Motor neuron (in vitro differentiated cells): ENCODE results near the gene LBHD2. TPM values are rescaled to one million over a fixed set of nuclear protein-coding genes. Genes with fewer than 3 reads are reported as not detected.
A peak's percentile ranks its signal among the peaks of the same experiment; 100 is the strongest.

Source experiments
- ATAC-seq, 8 experiments: fragments of 200-7000 bp; cut with Tn5 transposase; replicated peaks in 6 of 8; 2 replicates each; pipeline ENCODE4 v1.8.0; 2021; ENCODE audit warnings: mild to moderate bottlenecking in 8 of 8, moderate library complexity in 8 of 8
- H3K27ac ChIP-seq, 2 donors: fragments of 250-450 bp; sonication (Bioruptor Pico); 2 replicates each; pipeline ENCODE4 v1.9.0; 2021; ENCODE audit warnings: antibody characterized with exemption in 2 of 2, mild to moderate bottlenecking in 2 of 2, moderate library complexity in 1 of 2
- H3K4me1 ChIP-seq, 2 donors: fragments of 250-450 bp; sonication (Bioruptor Pico); replicated peaks in 1 of 2; 2 replicates each; pipeline ENCODE4 v1.6.1; 2021; ENCODE audit warnings: antibody characterized with exemption in 2 of 2, mild to moderate bottlenecking in 2 of 2, moderate library complexity in 1 of 2
- H3K4me3 ChIP-seq, 5 donors: fragments of 250-450 bp; sonication (Bioruptor Pico); 2 replicates each; pipeline ENCODE4 v1.9.0; 2021; ENCODE audit warnings: antibody characterized with exemption in 5 of 5, mild to moderate bottlenecking in 5 of 5, moderate library complexity in 4 of 5
- WGBS, 10 experiments: fragments of 450-650 bp; shearing (Covaris generic); methylation state at CpG; one replicate each; pipeline ENCODE4 v1.0.0; 2022; 5-methylcytosine and 5-hydroxymethylcytosine counted together
- in situ Hi-C, 9 experiments: fragments of 400-800 bp; cut with MboI; loops; one replicate each; pipeline ENCODE4 v1.15.0; 2021; ENCODE audit warnings: low sequenced_read_pairs in 9 of 9, low pct_unique_long_range_greater_than_20kb in 2 of 9; ENCODE audit not compliant: unreplicated experiment in 9 of 9
- total RNA-seq, 8 experiments: library from RNA; unstranded; fragments of 300-600 nt; gene quantifications; 2 replicates each; pipeline versions ENCODE4 v1.2.3 to v1.2.4, GENCODE V29; 2022

Gene LBHD2
- total RNA-seq, 8 experiments from 2014 or later: not detected

DNA sequence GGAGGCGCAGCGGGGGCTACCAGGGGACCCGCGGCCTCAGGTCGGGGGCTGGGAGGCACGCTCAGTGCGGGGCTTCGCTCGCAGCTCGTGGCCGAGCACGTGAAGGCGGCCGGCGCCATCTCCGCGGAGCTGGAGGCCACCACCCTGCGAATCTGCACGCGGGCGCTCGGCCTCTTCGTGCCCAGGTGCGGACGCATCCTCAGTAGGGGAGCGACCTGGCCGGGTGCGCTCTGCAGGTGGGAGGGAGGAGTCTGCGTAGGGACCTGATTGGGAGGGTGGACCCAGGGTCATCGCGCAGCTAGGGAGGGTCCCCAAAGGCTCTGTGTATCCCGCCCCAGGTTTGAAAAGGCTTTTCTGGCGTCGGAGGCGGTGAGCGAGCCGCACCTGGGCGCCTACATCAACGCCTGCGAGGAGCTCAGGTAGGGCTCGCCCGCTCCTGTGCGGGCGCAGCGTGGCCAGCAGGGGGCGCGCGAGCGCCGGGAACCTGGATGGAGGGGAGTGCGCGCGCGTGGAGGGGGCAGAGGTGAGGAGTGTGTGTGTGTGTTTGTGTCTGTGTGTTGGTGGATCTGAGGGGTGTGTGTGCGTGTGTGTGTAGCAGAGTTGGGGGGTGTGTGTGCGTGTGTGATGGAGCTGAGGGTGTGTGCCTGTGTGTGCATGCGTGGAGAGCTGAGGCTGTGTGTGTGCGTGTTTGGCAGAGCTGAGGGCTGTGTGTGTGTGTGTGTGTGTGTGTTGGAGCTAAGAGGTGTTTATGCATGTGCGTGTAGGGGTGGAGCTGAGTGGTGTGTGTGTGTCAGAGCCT, 20.8 kb downstream of the LBHD2 start:
- WGBS, 10 experiments: 0 to 14% (median 3%) methylated on average over 1 to 22 of the region's 59 CpGs; no CpG with 5 or more reads in 6 of the 10 experiments
- Histone ChIP-seq H3K4me1 (peaks cover 3 to 32% of the 10 kb centered on the region in 2 donors), H3K27ac (no peak overlapping the region), H3K4me3 (peak overlapping the region in 2 of 5 donors; percentile 3 to 4)
- in situ Hi-C loops: no loop called here
- ATAC-seq: peak; percentile 62 to 89 (median 78)

DNA sequence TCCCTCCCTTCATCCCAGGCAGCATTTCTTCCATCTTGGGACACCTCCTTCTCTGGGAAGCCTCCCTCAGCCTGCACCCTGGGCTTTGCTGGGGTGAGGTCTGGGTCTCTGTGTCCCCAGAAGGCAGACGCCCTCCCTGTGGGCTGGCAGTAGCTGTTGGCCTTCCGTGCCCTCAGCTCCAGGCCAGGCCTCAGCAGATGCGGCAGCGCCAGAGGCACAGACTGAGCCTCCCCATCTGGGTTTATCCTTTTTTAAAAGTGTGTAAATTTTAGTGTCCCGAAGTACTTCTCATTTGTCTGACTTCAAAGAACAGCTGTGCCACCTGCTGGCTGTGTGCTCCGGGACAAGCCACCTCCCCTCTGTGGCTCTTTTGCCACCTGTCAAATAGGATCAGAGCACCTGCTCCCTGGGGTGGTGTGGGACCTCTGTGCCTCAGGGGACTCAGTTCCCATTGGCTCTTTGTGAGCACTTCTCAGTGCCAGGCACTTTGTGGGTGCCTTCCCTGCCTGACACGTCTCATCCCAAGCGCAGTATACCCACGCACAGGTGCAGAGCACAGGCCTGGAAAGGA, 21.7 kb downstream of the LBHD2 start:
- WGBS, 10 experiments: 64 to 80% (median 70%) methylated on average over 1 to 5 of the region's 9 CpGs; no CpG with 5 or more reads in 6 of the 10 experiments
- Histone ChIP-seq H3K27ac (no peak overlapping the region), H3K4me3 (no peak overlapping the region), H3K4me1 (peaks cover 11 to 40% of the 10 kb centered on the region in 2 donors)
- ATAC-seq: no peak
- in situ Hi-C loops: no loop called here

DNA sequence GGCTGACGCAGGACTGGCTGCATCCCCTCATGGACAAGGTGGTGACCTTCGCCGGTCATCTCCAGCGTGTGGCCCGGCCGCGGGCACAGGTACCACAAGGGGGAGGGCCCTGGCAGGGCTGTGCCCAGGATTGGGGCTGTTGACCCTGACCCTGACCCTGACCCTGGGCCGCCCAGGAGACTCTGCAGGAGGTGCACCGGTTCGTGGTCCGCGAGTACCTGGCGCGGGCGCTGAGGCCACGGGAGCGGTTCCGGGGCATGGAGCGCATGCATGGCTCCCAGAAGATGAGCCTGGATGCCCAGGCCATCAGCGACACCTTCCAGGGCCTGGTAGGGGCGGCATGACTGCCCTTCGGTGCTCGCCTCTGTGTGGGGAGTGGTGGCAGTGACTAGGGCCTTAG, 23.4 kb downstream of the LBHD2 start:
- peaks cover 13 to 58% of the 10 kb centered on the region in 2 donors for H3K4me1 ChIP-seq
- no peak for ATAC-seq
- H3K4me3 ChIP-seq: no peak overlapping the region
- no peak overlapping the region for H3K27ac ChIP-seq
- WGBS, 10 experiments: 80 to 100% (median 90%) methylated on average over 3 to 6 of the region's 23 CpGs; no CpG with 5 or more reads in 7 of the 10 experiments
- in situ Hi-C loops: no loop called here

DNA sequence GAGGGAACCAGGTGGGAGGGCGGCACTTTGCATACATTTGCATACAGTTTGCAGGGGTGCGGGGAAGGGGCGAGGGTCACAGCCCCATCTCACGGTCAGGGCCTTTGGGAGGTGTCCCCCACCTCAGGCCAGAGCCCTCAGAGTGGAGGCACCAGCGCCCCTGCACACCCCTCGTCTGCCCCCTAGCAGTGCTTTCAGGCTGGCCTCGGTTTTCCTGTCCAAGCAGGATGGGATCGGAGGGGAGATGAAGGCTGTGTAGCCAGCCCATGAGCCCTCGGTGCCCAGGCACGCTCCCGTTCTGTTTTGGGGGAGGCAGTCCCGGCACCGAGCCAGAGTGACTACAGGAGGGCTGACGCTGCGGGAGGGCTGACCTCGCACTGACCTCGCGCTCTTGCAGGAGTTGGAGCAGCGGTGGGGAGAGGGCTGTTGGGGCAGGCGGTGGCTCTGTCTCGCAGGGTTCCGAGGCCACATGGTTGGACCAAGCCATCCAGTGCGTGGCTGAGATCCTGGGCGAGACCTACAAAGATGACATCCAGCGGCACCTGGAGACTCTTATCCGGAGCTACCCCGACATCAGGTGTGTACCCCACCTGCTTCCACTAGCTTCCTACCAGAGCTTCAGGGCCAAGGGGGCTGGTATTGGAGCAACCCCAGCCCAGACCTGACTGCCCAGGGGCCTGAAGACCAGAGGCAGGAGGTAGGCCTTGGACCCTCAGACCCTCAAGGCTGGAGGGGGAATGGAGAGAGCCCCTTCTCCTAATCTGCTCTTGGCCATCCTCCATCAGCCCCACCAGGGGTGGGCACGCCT, 24.1 kb downstream of the LBHD2 start:
- no peak for ATAC-seq
- Histone ChIP-seq H3K4me3 (no peak overlapping the region), H3K4me1 (peaks cover 13 to 64% of the 10 kb centered on the region in 2 donors), H3K27ac (no peak overlapping the region)
- in situ Hi-C loops: no loop called here
- 26 to 100% (median 90%) methylated on average over 1 to 6 of the region's 28 CpGs; no CpG with 5 or more reads in 6 of the 10 experiments for WGBS, 10 experiments

DNA sequence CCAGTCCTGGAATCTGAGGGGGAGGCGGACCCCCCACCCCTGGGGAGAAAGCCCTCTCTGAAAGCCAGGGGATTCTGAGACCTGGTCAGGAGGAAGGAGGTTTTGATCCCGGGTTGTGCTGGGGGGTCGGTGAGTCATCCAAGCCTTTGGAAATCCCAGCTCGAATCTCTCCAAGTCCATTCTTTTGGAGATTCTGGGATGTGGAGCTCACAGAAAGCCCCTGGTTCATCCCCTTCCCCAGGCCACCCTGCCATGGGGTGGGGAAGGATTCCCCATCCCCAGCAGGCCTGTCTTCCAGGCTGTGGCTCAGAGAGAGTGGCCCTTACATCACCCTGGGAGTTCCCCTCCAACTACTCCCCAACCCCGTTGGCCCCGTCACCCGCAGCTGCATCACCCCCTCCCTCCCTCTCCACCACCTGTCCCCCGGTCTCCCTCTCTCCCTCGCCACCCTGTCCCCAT, 24.8 kb downstream of the LBHD2 start:
- peaks cover 13 to 64% of the 10 kb centered on the region in 2 donors for H3K4me1 ChIP-seq
- no CpG with 5 or more reads among the region's 9 CpGs for WGBS, 10 experiments
- no peak overlapping the region for H3K27ac ChIP-seq
- in situ Hi-C loops: no loop called here
- no peak overlapping the region for H3K4me3 ChIP-seq
- peak in 5 of 8 experiments; percentile 6 to 53 (median 31) for ATAC-seq

DNA sequence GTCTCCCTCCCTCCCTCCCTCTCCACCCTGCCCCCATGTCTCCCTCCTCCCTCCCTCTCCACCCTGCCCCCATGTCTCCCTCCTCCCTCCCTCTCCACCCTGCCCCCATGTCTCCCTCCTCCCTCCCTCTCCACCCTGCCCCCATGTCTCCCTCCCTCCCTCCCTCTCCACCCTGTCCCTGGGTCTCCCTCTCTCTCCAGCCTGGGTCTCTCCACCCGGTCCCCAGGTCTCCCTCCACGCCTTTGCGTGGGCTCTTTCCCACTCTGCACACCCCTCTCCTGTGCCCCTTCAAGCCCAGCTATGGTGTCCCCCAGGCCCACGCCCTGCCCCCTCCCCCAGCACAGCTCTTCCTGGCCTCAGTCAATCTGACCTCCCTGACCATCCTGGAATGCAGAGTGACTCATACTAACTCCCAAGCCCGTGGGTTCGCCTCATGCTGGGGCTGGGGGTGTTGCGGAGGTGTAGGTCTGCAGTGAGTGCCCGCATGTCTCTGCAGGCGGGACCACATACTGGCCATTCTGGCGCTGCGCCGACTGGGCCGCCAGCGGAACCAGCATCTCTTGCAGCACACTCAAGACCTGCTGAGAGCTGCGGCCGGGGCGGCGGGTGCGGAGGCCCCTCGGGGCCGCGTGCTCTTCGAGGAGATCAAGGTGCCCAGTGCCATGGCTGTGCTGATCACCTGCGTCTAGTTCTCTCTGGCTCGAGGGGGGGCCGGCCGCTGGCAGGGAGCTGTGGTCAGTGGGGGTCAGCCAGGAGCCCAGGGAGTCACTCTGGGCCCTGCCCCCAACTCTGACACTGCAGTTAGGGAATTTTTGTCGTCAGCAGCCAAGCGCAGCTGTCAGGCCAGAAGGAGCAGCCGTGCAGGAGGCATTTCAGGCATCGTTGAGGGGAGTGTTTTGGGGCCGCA, 25.8 kb downstream of the LBHD2 start:
- in situ Hi-C loops: no loop called here
- Histone ChIP-seq H3K27ac (peak overlapping the region in 1 of 2 donors; percentile 4), H3K4me3 (no peak overlapping the region), H3K4me1 (peaks cover 13 to 54% of the 10 kb centered on the region in 2 donors)
- WGBS, 10 experiments: 19% methylated on average over 3 of the region's 32 CpGs; no CpG with 5 or more reads in 9 of the 10 experiments
- ATAC-seq: peak in 6 of 8 experiments; percentile 31 to 77 (median 50)

DNA sequence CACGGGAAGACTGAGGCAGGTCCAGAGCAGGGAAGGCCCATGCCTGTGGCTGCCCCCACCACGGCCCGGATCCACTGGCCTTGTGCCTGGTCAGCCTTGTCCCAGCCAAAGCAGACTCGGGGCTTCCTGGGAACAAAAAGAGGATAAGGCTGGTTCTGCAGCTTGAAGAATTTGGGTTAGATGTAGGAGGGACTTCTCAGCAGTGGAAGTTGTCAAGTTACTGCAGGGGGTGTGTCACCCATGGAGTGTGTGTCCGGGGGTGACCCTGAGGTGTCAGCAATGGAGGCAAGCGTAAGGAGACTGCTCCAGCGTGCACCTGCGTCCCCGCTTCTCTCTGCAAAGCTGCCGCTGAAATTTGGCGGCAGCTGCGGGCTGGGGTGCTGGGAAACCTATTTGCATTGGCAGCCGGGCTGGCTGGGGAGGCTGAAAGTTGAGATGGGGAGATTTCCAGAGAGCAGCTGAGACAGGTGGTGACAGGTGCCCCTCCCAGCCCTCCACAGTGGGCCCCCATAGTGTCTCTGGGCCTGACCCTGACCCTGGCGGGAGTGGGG, 26.7 kb downstream of the LBHD2 start:
- H3K4me1 ChIP-seq: peaks cover 13 to 47% of the 10 kb centered on the region in 2 donors
- H3K4me3 ChIP-seq: no peak overlapping the region
- in situ Hi-C loops: no loop called here
- 20 to 80% (median 64%) methylated on average over 1 to 11 of the region's 14 CpGs; no CpG with 5 or more reads in 2 of the 10 experiments for WGBS, 10 experiments
- ATAC-seq: no peak
- no peak overlapping the region for H3K27ac ChIP-seq

DNA sequence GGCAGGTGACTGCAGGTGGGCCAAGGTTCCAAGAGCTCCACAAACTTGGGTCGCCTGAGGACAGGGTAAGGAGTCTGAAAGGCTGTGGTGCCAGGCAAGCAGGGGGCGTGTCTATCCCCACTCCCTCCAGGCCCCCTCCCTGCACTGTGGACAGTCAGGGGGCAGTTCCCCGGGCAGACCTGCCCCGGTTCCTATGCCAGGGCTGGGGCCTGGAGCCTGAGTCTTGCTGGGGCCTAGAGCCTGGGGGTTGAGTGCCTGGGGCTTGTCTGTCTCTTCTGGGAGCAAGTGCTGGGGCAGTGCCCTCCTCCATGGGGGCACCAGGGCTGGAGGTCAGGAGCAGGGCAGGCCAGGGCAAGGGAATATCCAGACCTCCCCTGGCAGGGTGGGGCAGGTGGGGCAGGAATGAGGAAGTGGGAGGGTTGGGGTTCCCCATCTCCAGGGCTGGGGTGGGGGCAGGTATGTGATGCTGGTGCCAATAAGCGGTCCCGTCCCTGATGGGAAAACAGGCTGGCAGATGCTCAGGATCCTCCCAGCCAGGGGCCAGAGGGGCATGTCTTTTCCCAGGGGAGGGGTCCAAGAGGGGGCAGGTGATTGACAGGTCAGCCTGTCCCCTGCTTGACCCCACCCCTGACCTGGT, 27.3 kb downstream of the LBHD2 start:
- no peak for ATAC-seq
- Histone ChIP-seq H3K4me3 (no peak overlapping the region), H3K27ac (no peak overlapping the region), H3K4me1 (peaks cover 13 to 47% of the 10 kb centered on the region in 2 donors)
- in situ Hi-C loops: no loop called here
- 88 to 100% methylated on average over 1 of the region's 6 CpGs; no CpG with 5 or more reads in 8 of the 10 experiments for WGBS, 10 experiments

DNA sequence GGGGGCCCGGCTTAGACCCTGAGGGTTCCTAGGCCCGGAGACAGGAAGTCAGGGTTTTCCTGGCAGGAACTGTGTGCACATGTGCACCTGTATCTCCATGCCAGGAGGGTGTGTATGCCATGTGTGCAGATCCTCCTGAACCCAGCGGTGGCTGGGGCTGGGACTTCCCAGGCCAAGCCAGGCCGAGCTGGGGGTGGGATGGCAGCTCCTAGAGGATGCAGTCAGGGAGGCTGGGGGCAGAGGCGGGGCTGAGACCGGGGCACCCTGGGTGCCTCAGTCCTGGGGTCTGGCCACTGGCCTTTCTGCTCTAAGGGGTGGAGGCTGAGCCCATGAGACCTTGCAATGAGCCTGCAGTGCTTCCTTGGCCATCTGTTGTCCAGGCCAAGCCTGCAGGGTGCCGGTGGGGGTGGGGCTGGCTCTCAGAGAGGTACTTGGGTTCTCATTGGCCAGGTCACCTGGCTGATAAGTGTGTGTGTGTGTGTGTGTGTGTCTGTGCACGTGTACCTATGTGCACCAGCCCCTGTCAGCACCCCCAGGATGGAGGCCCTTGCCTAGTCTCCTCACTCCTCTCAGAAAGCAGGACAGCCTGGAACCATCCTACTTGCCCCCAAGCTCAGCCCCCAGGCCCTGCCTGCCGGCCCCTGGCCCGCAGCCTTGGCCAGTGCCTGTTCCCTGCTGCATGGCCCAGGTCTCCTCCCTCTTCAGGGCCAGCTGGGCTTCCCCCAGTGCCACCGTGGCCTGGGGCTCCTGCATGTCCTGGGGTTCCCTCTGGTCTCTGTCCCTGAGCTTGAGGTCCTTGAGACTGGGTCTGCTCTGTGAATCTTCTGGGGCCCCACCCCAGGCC, 28.6 kb downstream of the LBHD2 start:
- no peak overlapping the region for H3K27ac ChIP-seq
- H3K4me3 ChIP-seq: no peak overlapping the region
- in situ Hi-C loops: no loop called here
- WGBS, 10 experiments: 60 to 100% (median 73%) methylated on average over 1 to 3 of the region's 11 CpGs; no CpG with 5 or more reads in 6 of the 10 experiments
- ATAC-seq: peak in 4 of 8 experiments; percentile 11 to 57 (median 15)
- peaks cover 13 to 47% of the 10 kb centered on the region in 2 donors for H3K4me1 ChIP-seq

DNA sequence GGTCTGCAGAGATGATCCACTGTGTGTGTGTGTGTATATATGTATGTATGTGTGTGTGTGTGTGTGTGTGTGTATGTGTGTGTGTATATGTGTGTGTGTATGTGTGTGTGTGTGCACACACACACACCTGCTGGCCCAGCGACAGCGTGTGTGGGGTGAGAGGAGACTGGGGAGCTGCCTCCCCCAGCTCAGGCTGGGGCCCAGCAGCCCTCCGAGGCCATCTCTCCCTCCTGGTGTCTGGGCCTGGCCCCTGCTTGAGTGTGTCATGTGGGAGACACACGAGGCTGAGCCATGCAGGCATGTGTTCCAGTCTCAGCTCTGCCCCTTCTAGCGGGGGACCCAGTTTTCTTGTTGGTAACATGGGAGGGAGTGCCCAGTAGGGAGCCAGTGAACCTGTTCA, 29.3 kb downstream of the LBHD2 start:
- Histone ChIP-seq H3K27ac (no peak overlapping the region), H3K4me1 (peaks cover 13 to 49% of the 10 kb centered on the region in 2 donors), H3K4me3 (no peak overlapping the region)
- in situ Hi-C loops: no loop called here
- peak in 4 of 8 experiments; percentile 10 to 41 (median 26) for ATAC-seq
- 20 to 60% (median 52%) methylated on average over 1 to 2 of the region's 5 CpGs; no CpG with 5 or more reads in 6 of the 10 experiments for WGBS, 10 experiments

DNA sequence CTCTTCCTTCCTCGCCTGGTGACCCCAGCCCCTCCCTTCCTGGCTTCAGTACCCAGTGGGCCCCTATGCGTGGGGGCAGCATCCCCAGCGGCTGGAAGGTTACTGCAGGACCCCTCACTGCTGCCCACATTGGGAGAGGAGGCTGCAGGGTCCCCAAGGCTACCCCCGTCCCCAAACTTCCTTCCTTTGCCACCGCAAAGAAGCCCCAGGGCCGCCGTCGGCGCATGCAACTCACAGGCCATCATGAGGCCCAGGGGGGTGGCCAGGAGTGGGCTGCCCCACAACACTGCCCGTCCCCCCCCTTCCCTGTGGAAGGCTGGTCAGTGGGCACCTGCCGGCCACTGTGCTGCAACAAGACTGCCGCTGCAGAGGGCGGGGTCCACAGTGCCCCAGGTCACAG, 29.8 kb downstream of the LBHD2 start:
- WGBS, 10 experiments: no CpG with 5 or more reads among the region's 13 CpGs
- in situ Hi-C loops: no loop called here
- ATAC-seq: no peak
- Histone ChIP-seq H3K4me3 (no peak overlapping the region), H3K4me1 (peaks cover 13 to 49% of the 10 kb centered on the region in 2 donors), H3K27ac (no peak overlapping the region)
